Right lobe of liver (tissue), 6 donors: ENCODE measurements around the gene PRR5. TPM values are rescaled to one million over a fixed set of nuclear protein-coding genes. Genes with fewer than 3 reads are reported as not detected.

ENCODE experiments used
- ATAC-seq, 4 donors: fragments of 200-7000 bp; cut with Tn5 transposase; one replicate each; pipeline ENCODE4 v1.9.1; 2020; ENCODE audit warnings: mild to moderate bottlenecking in 4 of 4, moderate library complexity in 4 of 4
- DNase-seq, 3 donors: peaks; one replicate each; pipeline ENCODE4 v3.0.0-alpha.2; 2020
- H3K27ac ChIP-seq, 3 donors: fragments of 200-600 bp; one replicate each; pipeline ENCODE4 v1.8.0; 2022
- H3K27me3 ChIP-seq, 2 donors: fragments of 200-600 bp; one replicate each; pipeline ENCODE4 v1.8.0; 2022
- H3K36me3 ChIP-seq, 4 donors: fragments of 200-600 bp; sonication (generic) in 1 of 4; one replicate each; pipeline versions ENCODE4 v1.5.1 to v1.8.0; 2017 to 2022; ENCODE audit warnings: control low read depth in 1 of 4
- H3K4me1 ChIP-seq, 4 donors: fragments of 200-600 bp; sonication (generic) in 1 of 4; one replicate each; pipeline versions ENCODE4 v1.5.1 to v1.8.0; 2017 to 2022; ENCODE audit warnings: control low read depth in 1 of 4
- H3K4me3 ChIP-seq, 3 donors: fragments of 200-600 bp; one replicate each; pipeline ENCODE4 v1.8.0; 2022
- H3K9me3 ChIP-seq, 4 donors: fragments of 200-600 bp; sonication (generic) in 1 of 4; one replicate each; pipeline versions ENCODE4 v1.5.1 to v1.8.0; 2017 to 2022; ENCODE audit warnings: control low read depth in 1 of 4
- CTCF ChIP-seq, 4 donors: fragments of 200-600 bp in 3 of 4; fragments of 450-650 bp in 1 of 4; IDR thresholded peaks; one replicate each; pipeline versions ENCODE4 v1.5.1 to v1.8.0; 2016 to 2022; ENCODE audit warnings: antibody characterized with exemption in 4 of 4, mild to moderate bottlenecking in 2 of 4
- POLR2A ChIP-seq: fragments of 450-650 bp; IDR thresholded peaks from one replicate; pipeline ENCODE4 v1.6.1; 2017; ENCODE audit warnings: antibody characterized with exemption, mild to moderate bottlenecking
- WGBS: methylation state at CpG from one replicate; pipeline ENCODE4 v1.1.6; 2018; ENCODE audit warnings: low coverage, low lambda C conversion rate; ENCODE audit not compliant: insufficient coverage; ENCODE audit errors: missing lambda C conversion rate; 5-methylcytosine and 5-hydroxymethylcytosine counted together
- intact Hi-C, 2 donors: fragments of 100-400 bp; cut with DNase I; formaldehyde crosslinking; loops; one replicate each; pipeline versions ENCODE4 v1.11.2 to v1.14.1; 2022
- total RNA-seq, 6 experiments: library from RNA; depleted of rRNA in 2 of 6; stranded (reverse); fragments of >200 nt in 2 of 6; fragmentation: NEBNext Ultra II Directional in 3 of 6; extraction: Animal tissue kit (Norgen Biotek cat#: 25700) in 3 of 6; gene quantifications; one replicate each; pipeline versions ENCODE4 v1.1.0 to v1.2.4, GENCODE V29; 2016 to 2023
- donor health status: DM: no; HTN: yes; CAD: no.
- donor health status: DM: no; HTN: no; CAD: no.
- donor health status: DM: no; HTN: no; CAD: no.
- donor health status: DM: no; HTN: yes; CAD: no.
- donor health status: DM: no; HTN: yes; CAD: no.

PRR5 gene
- total RNA-seq, 6 experiments from 2014 or later: 14.1 to 25.3 (median 20.2) TPM

GRCh38 chr22:44680481-44680894, 21.5 kb upstream of the PRR5 start:
- DNase-seq (no peak), ATAC-seq (no peak)
- Histone ChIP-seq H3K9me3 (no peaks in the 10 kb centered on the region), H3K27ac (no peak overlapping the region), H3K4me1 (peaks cover 0 to 12% (median 1%) of the 10 kb centered on the region in 4 donors), H3K4me3 (no peak overlapping the region), H3K27me3 (no peaks in the 10 kb centered on the region), H3K36me3 (no peaks in the 10 kb centered on the region)
- TF ChIP-seq CTCF (IDR thresholded peaks at IDR 0.05) (no peak), POLR2A (no peak)
- WGBS: 43% methylated on average over 4 of the region's 7 CpGs
- intact Hi-C loops: no loop called here

GRCh38 chr22:44682556-44683168, 19.3 kb upstream of the PRR5 start:
- DNase-seq (no peak), ATAC-seq (no peak)
- TF ChIP-seq POLR2A (no peak), CTCF (IDR thresholded peaks at IDR 0.05) (no peak)
- H3K4me3 ChIP-seq: no peak overlapping the region
- no peak overlapping the region for H3K27ac ChIP-seq
- no peaks in the 10 kb centered on the region for H3K36me3 ChIP-seq
- H3K27me3 ChIP-seq: no peaks in the 10 kb centered on the region
- H3K4me1 ChIP-seq: peaks cover 0 to 2% (median 0%) of the 10 kb centered on the region in 4 donors
- WGBS: 41% methylated on average over 6 of the region's 11 CpGs
- no peaks in the 10 kb centered on the region for H3K9me3 ChIP-seq
- intact Hi-C loops: no loop called here

- H3K27ac ChIP-seq: no peak overlapping the region
- DNase-seq (no peak), ATAC-seq (no peak)
- no CpG with 5 or more reads among the region's 5 CpGs for WGBS
- H3K27me3 ChIP-seq: no peaks in the 10 kb centered on the region
- H3K4me1 ChIP-seq: peaks cover 0 to 2% (median 0%) of the 10 kb centered on the region in 4 donors
- H3K4me3 ChIP-seq: no peak overlapping the region
- H3K9me3 ChIP-seq: no peaks in the 10 kb centered on the region
- TF ChIP-seq CTCF (IDR thresholded peaks at IDR 0.05): no peak
- no peak for TF ChIP-seq POLR2A
- intact Hi-C loops: no loop called here
- no peaks in the 10 kb centered on the region for H3K36me3 ChIP-seq
Observed at GRCh38 chr22:44683237-44683636, 18.8 kb upstream of the PRR5 start.

GRCh38 chr22:44683881-44684280, 18.1 kb upstream of the PRR5 start:
- Histone ChIP-seq H3K36me3 (no peaks in the 10 kb centered on the region), H3K4me3 (no peak overlapping the region), H3K4me1 (peaks cover 0 to 2% (median 0%) of the 10 kb centered on the region in 4 donors), H3K9me3 (no peaks in the 10 kb centered on the region), H3K27me3 (no peaks in the 10 kb centered on the region), H3K27ac (no peak overlapping the region)
- DNase-seq (no peak), ATAC-seq (no peak)
- TF ChIP-seq POLR2A: no peak
- TF ChIP-seq CTCF (IDR thresholded peaks at IDR 0.05): no peak
- WGBS: 67% methylated on average over 3 of the region's 8 CpGs
- intact Hi-C loops: no loop called here
